WERI-Rb-1 (cell line): ENCODE data around the gene ZNF600.
A peak's percentile ranks its signal among the peaks of the same experiment; 100 is the strongest.
"Not testable (repeated sequence)": the region's sequence is repeated elsewhere in the genome, so short reads cannot be mapped to it uniquely, and the experiment has no call there.

ENCODE experiments used
- DNase-seq: peaks from one replicate; pipeline ENCODE4 v3.0.0-alpha.2; 2020
- H3K27ac ChIP-seq: fragments of 250-450 bp; sonication (Bioruptor Pico); 2 replicates; pipeline ENCODE4 v1.5.1; 2020; ENCODE audit warnings: mild to moderate bottlenecking, moderate library complexity
- H3K27me3 ChIP-seq: fragments of 250-450 bp; sonication (Bioruptor Pico); 2 replicates; pipeline ENCODE4 v1.5.1; 2021; ENCODE audit warnings: mild to moderate bottlenecking, low read depth, moderate library complexity; ENCODE audit not compliant: insufficient read depth, severe bottlenecking
- H3K36me3 ChIP-seq: fragments of 250-450 bp; sonication (Bioruptor Pico); 2 replicates; pipeline ENCODE4 v1.5.1; 2020; ENCODE audit warnings: mild to moderate bottlenecking, moderate library complexity
- H3K4me3 ChIP-seq: 2 replicates; pipeline ENCODE4 v1.5.1; 2011; ENCODE audit warnings: low read depth, mild to moderate bottlenecking, control low read depth, low read length
- H3K9me3 ChIP-seq: fragments of 250-450 bp; sonication (Bioruptor Pico); 2 replicates; pipeline ENCODE4 v1.5.1; 2021; ENCODE audit warnings: mild to moderate bottlenecking, moderate library complexity; ENCODE audit not compliant: severe bottlenecking
- TF ChIP-seq, protein P1 (sequence below): IDR thresholded peaks from 2 replicates; pipeline ENCODE4 v1.5.1; 2011; ENCODE audit warnings: low read depth, mild to moderate bottlenecking, control low read depth, inconsistent platforms, low read length

Gene ZNF600

DNA sequence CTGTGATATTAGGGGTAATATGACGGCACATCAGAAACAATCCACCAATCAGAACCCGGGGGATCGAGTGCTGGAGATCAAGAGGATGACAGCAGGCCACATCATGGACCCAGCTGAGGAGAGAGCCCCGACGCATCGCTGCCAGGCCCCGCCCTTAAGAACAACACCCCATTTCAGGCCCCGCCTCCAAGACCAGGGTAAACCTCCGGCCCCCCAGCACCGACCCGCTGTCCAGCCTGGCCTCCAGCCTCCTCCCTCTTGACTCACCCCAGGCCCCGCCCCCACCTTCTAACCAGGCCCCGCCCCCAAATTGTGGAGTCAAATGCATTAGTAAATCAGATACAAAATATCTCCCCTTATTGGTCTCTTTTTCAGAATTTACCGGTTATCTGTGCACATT, 47.0 kb downstream of the ZNF600 start:
- TF ChIP-seq, protein P1, sequence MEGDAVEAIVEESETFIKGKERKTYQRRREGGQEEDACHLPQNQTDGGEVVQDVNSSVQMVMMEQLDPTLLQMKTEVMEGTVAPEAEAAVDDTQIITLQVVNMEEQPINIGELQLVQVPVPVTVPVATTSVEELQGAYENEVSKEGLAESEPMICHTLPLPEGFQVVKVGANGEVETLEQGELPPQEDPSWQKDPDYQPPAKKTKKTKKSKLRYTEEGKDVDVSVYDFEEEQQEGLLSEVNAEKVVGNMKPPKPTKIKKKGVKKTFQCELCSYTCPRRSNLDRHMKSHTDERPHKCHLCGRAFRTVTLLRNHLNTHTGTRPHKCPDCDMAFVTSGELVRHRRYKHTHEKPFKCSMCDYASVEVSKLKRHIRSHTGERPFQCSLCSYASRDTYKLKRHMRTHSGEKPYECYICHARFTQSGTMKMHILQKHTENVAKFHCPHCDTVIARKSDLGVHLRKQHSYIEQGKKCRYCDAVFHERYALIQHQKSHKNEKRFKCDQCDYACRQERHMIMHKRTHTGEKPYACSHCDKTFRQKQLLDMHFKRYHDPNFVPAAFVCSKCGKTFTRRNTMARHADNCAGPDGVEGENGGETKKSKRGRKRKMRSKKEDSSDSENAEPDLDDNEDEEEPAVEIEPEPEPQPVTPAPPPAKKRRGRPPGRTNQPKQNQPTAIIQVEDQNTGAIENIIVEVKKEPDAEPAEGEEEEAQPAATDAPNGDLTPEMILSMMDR, result no peak
- peaks cover 3% of the 10 kb centered on the region for H3K9me3 ChIP-seq

DNA sequence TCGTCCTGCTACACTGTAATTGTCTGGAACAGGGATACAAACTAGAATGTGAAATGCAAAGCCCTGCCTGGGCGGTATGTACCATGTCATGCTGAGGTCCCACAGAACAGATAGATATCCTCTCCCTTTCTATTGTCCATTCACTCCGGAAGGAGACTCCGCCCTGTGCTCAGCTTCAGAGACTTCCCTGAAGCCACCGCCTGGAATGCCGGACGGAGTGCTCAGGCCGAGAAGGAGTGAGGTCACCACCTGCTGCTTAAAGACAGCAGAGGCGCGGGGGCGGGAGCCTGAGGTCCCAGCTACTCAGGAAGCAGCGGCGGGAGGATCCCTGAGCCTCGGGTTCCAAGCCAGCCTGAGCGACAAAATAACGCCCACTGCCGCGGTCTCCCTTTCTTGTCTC, 50.9 kb downstream of the ZNF600 start:
- H3K36me3 ChIP-seq, result peaks cover 3% of the 10 kb centered on the region; the same call in 1 of the 2 replicates
- TF ChIP-seq, protein P1, result no peak
- H3K4me3 ChIP-seq, result peak overlapping the region; percentile 9
- peaks cover 3% of the 10 kb centered on the region for H3K9me3 ChIP-seq
- DNase-seq, result peak; percentile 95
- no peaks in the 10 kb centered on the region for H3K27me3 ChIP-seq
- H3K27ac ChIP-seq, result peak overlapping the region; percentile 93

More for the DNA sequence above, 47.0 kb downstream of the ZNF600 start:
- H3K4me3 ChIP-seq, result no peak overlapping the region
- no peak for DNase-seq
- no peak overlapping the region for H3K27ac ChIP-seq
- no peaks in the 10 kb centered on the region for H3K27me3 ChIP-seq
- H3K36me3 ChIP-seq, result no peaks in the 10 kb centered on the region

DNA sequence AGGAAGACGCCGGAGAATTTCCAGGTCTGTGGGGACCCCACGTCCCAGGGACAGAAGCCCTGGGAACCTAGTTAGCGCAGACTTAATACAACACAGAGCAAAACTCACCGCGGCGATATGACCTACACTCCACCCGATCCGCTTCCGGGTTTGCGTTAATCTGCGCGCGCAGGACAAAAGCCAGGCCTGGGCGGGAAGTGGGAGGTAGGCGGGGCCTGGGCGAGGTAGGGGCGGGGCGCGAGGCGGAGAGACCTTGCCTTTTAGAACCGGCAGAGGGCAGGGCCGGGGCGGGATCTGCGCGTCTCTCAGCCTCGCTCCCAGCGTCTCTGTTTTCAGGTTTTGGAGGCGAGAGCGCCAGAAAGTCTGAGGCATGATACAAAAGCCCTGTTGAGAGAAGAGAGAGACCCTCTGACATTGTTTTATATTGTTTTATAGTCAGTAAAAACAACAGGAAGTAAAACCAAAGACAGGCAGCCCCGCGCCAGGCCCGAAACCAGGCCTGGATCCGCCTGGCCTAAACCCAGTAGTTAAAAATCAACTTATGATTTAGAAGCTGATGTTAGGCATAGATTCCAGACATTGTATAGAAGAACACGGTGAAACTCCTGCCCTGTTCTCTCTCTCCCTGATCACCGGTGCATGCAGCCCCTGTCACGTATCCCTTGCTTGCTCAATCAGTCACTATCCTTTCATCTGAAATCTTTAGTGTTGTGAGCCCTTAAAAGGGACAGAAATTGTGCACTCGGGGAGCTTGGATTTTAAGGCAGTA, 51.5 kb downstream of the ZNF600 start, which contains the start of gene ZNF611:
Gene ZNF611, minus strand, starts transcription at position 152 of the 769 bp plus-strand sequence. CDS start 19,150 bp downstream, outside the sequence.
- no peaks in the 10 kb centered on the region for H3K27me3 ChIP-seq
- H3K27ac ChIP-seq, result peak within 1 kb of the TSS; percentile 93
- peaks cover 3% of the 10 kb centered on the region for H3K9me3 ChIP-seq
- peaks cover 3% of the 10 kb centered on the region; the same call in 1 of the 2 replicates for H3K36me3 ChIP-seq
- DNase-seq, result peak; percentile 98
- TF ChIP-seq, protein P1, result peak; percentile 50; the same call in 1 of the 2 replicates
- H3K4me3 ChIP-seq, result peak within 1 kb of the TSS; percentile 98

DNA sequence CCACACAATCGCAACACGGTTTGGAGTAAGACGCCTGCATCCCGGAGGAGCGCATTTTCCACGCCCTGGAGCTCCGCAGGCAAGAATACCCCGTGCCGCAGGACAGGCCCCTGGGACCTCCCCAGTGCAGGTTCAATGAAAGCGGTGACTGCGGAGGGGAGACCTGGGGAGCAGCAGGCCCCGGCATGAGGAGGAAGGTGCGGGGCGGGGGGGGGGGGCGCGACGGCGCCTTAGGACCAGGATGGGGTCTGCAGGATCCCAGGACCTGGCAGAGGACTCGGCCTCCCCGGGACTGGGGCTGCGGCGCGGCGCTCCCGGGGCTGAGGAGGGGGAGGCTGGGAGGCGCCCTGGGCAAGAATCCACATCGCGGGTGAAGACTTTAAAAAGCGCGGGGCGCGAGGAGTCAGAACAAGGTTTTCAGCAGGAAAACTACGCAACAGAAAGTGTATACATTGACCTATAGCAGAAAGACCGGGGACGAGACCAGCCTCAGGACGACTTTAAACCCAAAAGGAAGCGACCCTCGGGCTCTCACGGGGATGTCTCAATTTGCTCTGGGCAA, 52.2 kb downstream of the ZNF600 start:
- Histone ChIP-seq H3K4me3 (peak overlapping the region; percentile 98), H3K27me3 (no peaks in the 10 kb centered on the region), H3K36me3 (peaks cover 3% of the 10 kb centered on the region; the same call in 1 of the 2 replicates), H3K27ac (peak overlapping the region; percentile 93), H3K9me3 (peaks cover 1% of the 10 kb centered on the region)
- no peak for DNase-seq
- TF ChIP-seq, protein P1, result no peak

DNA sequence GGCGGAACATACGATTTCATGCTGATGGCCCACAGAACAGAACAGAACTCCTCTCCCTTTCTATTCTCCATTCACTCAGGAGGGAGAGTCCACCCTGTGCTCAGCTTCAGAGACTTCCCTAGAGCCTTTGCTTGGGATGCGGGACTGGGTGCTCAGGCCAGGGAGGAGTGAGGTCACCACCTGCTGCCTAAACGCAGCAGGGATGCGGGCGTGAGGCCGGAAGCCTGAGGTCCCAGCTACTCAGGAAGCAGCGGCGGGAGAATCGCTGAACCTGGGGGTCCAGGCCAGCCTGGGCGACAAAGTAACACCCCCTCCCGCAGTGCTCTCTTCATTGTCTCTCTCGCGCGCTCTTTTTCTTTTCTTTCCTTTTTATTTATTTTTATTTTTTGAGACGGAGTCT, 60.5 kb downstream of the ZNF600 start:
- not testable (repeated sequence) for H3K4me3 ChIP-seq, H3K9me3 ChIP-seq, DNase-seq, H3K27me3 ChIP-seq, H3K27ac ChIP-seq
- peaks cover 15% of the 10 kb centered on the region for H3K36me3 ChIP-seq

DNA sequence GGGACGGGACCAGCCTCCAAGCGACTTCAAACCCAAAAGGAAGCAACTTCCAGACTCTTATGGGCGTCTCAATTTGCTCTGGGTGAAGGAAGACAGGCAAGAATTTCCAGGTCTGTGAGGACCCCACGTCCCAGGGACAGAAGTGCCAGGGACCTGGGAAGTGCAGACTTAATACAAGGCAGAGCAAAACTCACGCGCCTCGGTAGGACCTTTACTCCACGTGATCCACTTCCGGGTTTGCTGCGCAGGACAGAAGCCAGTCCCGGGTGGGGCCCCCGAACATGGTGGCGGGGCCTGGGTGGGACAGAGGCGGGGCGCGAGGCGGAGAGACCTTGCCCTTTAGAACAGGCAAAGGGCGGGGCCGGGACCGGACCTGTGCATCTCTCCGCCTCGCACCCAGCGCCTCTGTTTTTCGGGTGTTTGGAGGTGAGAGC, 61.0 kb downstream of the ZNF600 start:
- no peak for DNase-seq
- Histone ChIP-seq H3K36me3 (peaks cover 17% of the 10 kb centered on the region), H3K4me3 (no peak overlapping the region), H3K27ac (no peak overlapping the region), H3K9me3 (peaks cover 9% of the 10 kb centered on the region), H3K27me3 (no peaks in the 10 kb centered on the region)
- TF ChIP-seq, protein P1, result no peak
